GM19043 (cell line): Measurements from ENCODE around the gene MT1F.
"Not testable (repeated sequence)": the region's sequence is repeated elsewhere in the genome, so short reads cannot be mapped to it uniquely, and the experiment has no call there.

Experiments used
- ATAC-seq: cut with Tn5 transposase; IDR thresholded peaks from one replicate; pipeline ENCODE4 v1.9.1; 2021; ENCODE audit warnings: low read depth; ENCODE audit not compliant: unreplicated experiment

The MT1F gene

DNA sequence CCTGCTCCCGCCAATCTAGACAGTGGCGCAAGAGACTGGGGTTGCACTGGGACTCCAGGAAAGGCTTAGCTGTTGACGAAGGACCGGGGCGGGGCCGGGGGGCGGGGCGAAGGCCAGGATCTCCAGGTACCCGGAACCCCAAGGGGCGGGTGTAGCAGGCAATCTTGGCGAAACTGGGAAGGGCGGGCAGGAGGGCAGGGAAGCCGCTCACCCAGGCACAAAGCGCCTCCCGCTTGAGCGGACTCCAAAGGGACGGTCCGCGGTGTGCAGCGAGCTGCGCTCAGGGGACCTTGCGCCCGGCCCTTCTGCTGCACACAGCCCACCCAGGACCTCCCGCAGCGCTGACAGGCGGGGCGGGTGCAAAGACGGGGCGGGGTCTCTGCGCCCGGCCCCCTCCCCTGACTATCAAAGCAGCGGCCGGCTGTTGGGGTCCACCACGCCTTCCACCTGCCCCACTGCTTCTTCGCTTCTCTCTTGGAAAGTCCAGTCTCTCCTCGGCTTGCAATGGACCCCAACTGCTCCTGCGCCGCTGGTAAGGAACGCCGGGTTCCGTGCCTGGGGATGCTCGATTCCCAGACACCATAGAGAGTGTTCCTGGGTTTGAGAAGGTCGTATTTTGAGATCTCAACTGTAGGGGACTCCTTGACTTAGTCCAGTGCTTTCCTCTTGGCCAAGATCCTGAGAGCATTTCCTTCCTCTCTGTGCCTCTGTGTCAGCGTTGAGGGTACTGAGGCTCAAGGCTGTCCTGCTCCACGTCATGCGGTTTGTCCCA is at the start of gene MT1F:
Gene MT1F (plus strand): TSS at position 405 of the 772 bp plus-strand sequence. CDS start 100 bp downstream, at position 505.
- no peak for ATAC-seq

DNA sequence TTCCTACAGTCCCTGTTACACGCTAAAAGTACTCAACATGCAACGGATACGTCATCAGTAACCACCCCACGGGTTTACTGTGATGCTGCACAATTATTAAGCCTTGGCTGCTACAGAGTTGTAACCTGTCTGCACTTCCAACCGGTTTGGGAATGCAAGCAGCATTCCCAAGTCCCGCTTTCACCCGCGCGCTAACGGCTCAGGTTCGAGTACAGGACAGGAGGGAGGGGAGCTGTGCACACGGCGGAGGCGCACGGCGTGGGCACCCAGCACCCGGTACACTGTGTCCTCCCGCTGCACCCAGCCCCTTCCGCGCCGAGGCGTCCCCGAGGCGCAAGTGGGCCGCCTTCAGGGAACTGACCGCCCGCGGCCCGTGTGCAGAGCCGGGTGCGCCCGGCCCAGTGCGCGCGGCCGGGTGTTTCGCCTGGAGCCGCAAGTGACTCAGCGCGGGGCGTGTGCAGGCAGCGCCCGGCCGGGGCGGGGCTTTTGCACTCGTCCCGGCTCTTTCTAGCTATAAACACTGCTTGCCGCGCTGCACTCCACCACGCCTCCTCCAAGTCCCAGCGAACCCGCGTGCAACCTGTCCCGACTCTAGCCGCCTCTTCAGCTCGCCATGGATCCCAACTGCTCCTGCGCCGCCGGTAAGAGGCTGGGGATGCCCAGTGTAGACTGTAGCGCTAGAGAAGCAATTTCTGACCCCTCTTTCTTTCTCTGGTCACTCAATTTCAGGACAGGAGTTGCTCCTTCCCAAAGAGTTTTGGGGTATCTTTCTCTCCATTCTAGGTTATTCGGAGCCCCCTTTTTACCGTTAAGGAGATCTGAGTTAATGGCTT is 49.5 kb upstream of the MT1F start, which contains the start of gene MT2A:
Gene MT2A (plus strand): TSS at position 542 of the 833 bp plus-strand sequence. CDS start 72 bp downstream, at position 614.
- peak; percentile 83 for ATAC-seq

DNA sequence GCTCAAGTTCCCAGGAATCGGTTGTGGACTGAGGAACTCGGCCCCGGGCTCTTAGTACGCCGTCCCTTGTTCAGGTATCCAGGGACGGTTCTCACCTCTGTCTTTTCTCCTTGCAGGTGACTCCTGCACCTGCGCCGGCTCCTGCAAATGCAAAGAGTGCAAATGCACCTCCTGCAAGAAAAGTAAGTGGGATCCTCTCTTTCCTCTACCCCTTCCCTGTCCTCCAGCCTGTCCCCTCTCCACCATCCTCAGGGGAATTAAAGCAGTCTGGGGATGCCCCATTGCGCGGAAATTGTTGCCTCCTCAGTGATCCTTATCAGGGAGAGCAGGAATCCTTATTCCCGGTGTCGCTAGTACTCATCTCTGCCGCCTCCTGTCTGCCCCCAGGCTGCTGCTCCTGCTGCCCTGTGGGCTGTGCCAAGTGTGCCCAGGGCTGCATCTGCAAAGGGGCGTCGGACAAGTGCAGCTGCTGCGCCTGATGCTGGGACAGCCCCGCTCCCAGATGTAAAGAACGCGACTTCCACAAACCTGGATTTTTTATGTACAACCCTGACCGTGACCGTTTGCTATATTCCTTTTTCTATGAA is 48.8 kb upstream of the MT1F start:
- ATAC-seq: no peak

DNA sequence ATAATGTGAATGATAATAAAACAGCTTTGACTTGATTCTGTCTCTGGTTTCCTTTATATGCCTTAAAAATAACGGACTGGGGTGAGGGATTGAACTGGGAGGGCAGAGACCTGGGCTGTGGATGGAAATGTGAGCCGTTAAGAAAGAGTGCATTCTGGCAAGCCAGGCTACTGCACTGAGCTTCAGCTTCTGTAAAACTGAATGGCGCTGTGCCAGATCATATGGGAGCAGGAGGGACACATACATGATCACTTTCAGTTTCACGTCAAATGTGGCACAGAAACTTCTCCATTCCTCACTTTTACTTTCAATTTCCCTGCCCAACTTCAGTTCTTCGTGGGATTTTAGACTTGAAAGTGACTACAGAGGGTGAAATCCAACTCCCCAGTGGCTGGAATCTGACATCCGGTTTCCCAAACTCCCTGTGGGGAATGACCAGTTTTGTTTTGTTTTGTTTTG is 48.3 kb upstream of the MT1F start:
- ATAC-seq: peak; percentile 37

DNA sequence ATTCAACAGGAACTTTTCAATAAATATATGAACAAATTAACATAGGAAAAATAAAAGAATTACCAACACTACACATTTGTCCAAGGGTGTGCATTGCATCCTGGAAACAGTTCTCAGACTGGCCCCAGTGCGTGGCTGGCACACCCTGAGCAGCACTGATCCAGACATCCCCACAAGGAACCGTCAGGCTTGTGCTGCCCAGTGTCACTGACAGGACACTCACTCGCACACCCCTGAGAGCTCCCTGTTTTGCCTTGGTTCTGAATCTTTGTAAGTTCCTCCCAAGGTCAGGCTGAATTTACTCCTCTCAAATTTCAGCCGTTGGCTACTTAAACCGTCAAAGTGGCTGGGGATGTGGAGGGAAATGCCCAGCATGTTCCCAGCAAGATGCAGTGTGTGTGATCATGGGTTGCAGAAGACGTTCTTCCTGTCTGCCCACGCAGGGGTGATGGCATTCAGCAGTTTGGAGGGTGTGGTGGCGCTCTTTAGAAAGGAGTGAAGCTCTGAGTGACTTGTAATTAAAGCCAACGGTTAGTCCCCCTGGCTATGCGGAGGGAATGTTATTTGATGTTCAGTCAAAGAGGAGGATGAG is 47.6 kb upstream of the MT1F start:
- no peak for ATAC-seq

DNA sequence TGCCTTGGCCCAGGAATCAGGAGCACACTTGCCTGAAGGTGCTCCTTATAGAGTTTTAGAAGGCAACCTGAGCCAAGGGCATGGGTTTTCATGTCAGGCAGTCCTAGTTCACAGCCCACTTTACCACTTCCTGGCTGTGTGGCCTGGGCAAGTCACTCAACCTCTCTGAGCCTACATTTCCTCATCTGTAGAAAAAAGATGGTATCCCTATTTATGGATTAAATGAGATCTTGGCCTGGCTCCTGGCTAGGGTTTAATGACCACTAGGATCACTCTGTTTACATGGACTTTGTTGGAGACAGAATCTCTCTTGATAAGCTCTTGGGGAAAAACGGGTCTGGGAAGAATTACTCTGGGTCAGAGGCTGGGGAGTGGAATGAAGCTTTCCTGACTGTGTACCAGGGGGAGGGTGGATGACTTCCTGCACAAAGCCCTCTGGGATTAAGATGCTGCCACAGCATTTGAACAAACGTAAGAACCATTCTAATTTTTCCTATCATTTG is 47.1 kb upstream of the MT1F start:
- ATAC-seq: no peak

DNA sequence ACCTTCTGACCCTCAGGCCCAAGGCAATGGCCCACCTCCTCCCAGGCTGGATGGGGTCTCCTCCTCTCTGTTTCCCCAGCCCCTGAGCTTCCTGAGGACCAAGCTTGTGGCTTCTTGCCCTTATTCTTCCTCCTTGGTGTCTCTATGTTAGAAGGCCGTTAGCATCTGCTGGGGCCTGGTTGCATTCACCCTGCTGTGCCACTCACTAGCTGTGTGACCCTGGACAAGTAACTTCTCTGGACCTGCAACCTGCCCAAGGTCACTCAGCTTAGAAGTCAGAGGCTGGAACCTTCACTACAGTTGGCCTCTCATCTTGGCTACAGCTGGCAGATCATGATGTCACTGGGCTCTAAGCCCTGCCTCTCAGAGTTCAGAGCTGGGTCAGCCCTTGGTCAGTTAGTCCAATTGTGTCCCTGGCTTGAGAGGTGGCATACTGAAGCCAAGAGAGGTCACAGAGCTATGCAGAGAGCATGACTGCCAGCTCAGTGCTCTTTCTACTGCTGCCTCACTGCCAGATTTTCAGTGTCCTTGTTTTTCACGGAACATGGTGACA is 46.4 kb upstream of the MT1F start:
- no peak for ATAC-seq

DNA sequence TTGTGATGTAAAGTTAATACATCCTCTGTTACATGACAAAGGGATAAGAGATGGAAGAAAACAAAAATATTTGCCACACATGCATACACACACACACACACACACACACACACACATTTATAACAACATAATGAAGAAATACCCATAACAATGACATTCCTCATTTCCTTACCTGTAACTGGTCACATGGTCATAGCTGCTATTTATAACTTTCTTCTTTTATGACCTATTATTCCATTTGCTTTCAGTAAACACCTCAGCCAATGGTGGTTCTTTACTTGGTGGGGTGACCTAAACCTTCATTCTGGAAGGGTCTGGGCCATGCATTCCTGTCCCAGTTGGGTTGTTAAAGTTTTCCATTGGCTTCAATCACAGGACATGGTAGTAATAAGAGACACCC is 44.1 kb upstream of the MT1F start:
- no peak for ATAC-seq

DNA sequence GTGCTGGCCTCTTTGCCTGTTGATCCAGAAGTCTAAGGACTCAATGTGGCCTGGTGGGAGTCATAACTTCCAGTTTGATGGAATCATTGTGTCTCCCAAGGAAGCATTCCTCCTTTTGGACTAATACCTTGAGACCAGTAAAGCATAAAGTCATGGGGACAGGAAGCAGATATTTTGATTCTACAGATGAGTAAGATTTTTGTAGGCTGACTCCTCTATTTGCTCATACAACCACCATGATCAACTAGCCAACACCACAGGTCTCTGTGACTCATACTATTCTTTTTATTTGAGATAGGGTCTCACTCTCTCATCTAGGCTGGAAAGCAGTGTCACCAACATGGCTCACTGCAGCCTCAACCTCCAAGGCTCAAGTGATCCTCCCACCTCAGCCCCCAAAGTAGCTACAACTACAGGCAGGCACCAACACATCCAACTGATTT is 43.2 kb upstream of the MT1F start:
- no peak for ATAC-seq

DNA sequence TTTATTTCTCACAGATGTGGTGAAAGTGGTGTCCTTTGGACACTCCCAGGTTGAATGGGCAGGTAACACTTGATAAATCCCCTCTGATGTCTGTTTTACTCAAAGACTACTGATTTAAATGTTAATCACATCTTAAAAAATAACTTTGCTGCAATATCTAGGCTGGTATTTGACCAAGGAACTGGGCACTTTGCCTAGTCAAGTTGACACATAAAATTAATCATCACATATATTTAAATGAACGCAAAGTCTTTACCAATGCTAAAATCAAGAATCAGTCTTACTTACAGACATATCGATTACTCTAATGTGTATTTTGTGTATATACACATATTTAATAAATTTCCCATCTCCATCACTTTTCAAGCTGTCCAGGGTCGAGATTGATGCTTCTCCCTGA is 42.4 kb upstream of the MT1F start:
- no peak for ATAC-seq

DNA sequence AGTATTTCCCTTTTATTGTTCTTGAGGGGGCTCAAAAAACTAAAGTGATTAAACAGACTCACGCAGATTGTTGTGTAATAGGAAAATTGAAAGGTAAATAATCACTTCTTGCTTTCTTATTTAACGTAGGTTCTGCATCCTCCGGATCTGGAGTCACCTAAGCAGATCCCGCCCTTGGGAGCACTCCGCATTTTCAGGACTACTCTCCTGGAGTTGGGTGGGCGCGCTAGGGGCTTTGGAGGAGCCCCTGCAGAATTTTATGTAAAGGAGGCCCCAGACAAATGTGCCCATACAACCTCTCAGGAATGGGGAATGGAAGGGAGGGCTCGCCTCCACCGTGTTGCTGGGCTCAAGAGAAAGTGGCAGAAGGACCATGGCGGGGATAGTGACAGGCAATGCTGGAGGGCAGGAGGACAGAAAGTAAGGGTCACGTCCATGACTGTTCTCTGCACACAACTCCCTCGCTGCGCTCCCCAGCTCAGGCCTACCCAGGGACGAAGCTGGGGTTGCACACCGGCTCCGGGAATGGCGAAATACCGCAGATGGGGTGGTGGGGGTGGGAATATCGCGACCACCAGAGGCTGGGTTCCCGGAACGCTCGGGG is 41.0 kb upstream of the MT1F start:
- no peak for ATAC-seq

DNA sequence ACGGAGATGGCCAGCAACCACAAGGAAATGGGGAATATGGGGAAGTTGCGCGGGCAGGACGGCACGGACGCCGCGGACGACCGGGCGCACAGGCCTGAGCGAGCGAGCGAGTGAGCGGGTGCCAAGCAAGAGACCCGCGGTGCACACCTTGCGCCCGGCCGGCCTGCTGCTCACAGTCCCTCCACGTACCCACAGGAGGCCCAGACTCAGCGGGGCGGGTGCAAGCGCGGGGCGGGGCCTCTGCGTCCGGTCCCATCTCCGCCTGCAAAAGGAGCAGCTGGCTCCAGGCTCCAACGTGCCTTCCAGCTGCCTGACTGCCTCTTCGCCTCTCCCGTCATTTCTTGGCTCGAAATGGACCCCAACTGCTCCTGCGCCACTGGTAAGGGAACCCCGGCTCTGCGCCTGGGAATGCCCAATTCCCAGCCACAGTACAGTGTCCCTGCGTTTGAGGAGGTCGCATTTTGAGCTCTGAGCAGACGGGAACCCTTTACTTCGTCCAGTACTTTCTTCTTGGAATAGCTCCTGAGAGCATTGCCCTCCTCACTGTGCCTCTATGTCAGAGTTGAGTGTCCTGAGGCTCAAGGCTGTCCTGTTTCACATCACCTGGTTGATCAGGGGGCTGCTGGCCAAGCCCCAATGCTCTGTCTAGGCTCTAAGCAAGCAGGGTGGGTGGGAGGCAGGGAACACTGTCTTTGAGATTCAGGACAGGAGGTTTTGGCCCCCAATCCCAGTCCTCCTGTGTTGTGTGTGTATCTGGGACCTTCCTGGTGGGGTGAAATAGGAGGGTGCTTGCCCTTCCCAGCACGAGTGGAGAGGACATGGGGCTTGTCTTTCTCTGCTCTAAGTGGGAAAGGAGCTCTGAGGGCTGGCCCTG is 40.3 kb upstream of the MT1F start:
- peak; percentile 69 for ATAC-seq

DNA sequence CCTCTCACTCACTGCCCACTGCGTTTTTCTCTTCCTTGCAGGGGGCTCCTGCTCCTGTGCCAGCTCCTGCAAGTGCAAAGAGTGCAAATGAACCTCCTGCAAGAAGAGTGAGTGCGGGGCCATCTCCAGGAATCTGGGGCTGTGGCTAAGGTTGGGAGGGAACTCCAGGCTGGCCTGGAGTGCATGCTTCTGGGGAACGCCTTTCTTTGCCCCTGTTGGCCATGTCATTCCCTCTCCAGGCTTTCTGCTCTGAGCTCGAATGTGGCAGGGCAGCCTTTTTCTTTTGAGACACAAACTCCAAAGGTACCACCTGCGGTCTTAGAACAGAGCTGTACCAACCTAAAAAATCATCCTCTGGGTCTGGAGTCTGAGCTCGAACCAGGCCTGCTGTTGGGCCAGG is 39.6 kb upstream of the MT1F start:
- ATAC-seq: no peak

DNA sequence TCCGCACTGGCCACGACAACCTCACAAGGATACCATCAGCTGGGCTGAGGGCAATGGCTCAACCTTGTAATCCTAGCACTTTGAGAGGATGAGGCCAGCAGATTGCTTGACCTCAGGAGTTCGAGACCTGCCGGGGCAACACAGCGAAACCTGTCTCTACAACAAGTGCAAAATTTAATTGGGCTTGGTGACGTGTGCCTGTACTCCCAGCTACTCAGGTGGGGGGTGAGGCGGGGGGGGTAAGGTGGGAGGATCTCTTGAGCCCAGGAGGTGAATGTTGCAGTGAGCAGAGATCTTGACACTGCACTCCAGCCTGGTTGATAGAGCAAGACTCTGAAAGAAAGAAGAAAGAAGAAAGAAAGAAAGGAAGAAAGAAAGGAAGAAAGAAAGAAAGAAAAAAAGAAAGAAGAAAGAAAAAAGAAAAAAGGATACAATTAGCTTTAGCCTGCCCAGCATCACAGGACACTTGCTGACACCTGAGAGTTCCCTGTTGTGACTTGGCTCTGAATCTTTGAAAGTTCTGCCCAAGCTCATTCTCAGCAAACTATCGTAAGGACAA is 37.3 kb upstream of the MT1F start:
- no peak for ATAC-seq

DNA sequence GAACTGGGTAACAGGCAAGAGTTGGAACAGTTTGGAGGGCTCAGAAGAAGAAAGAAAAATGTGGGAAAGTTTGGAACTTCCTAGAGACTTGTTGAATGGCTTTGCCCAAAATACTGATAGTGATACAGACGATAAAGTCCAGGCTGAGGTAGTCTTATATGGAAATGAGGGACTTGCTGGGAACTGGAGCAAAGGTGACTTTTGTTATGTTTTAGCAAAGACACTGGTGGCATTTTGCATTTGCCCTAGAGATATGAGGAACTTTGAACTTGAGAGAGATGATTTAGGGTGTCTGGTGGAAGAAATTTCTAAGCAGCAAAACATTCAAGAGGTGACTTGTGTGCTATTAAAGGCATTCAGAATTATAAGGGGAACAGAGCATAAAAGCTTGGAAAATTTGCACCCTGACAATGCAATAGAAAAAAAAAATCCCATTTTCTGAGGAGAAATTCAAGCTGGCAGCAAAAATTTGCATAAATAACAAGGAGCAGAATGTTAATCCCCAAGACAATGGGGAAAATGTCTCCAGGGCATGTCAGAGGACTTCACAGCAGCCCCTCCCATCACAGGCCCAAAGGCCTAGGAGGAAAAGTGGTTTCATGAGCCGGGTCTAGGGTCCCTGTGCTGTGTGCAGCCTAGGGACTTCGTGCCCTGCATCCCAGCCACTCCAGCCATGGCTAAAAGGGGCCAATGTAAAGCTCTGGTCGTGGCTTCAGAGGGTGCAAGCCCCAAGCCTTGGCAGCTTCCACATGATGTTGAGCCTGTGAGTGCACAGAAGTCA is 35.9 kb upstream of the MT1F start:
- ATAC-seq: not testable (repeated sequence)

DNA sequence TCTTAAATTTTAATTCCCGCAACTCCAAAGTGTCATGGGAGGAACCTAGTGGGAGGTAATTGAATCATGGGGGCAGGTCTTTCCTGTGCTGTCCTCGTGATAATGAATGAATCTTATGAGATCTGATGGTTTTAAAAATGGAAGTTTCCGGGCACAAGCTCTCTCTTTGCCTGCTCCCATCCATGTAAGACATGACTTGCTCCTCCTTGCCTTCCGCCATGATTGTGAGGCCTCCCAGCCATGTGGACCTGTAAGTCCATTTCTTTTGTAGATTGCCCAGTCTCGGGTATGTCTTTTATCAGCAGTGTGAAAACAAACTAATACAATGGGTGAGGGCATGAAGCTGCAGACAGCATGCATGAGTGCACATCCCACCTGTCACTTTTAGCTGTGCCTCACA is 34.6 kb upstream of the MT1F start:
- ATAC-seq: not testable (repeated sequence)

DNA sequence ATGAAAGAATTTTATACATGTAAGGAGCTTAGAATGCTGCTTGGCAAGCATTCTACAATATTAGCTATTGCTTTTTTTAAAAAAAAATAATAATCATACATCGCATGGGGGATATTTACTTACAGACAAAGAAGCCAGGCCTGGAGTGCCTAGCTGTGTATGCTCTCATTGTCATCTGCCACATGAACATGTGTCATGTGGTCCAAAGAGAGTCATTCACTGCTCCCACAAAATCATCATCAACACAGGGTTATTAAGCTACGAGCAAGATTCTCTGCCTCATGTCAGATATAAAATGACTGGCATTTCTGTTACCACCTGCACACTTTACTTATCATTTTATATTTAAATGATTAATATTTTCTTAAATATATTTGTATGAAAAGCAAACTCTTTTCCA is 34.1 kb upstream of the MT1F start:
- no peak for ATAC-seq
